Coronary artery (tissue), 2 donors: ENCODE data around the gene TRIML1.

Experiments
- DNase-seq: peaks from one replicate; pipeline ENCODE4 v3.0.0-alpha.2; 2017; ENCODE audit warnings: low spot score
- H3K27ac ChIP-seq, 2 donors: fragments of 200-600 bp; sonication (generic); one replicate each; pipeline ENCODE4 v1.5.1; 2016 to 2019
- H3K4me3 ChIP-seq: fragments of 200-600 bp; sonication (generic); 2 replicates; pipeline ENCODE4 v1.5.1; 2016; ENCODE audit warnings: mild to moderate bottlenecking, moderate library complexity
- TF ChIP-seq, protein P1 (sequence below): fragments of 200-600 bp; sonication (generic); IDR thresholded peaks from one replicate; pipeline ENCODE4 v1.5.1; 2019; ENCODE audit warnings: antibody characterized with exemption

Gene TRIML1, protein sequence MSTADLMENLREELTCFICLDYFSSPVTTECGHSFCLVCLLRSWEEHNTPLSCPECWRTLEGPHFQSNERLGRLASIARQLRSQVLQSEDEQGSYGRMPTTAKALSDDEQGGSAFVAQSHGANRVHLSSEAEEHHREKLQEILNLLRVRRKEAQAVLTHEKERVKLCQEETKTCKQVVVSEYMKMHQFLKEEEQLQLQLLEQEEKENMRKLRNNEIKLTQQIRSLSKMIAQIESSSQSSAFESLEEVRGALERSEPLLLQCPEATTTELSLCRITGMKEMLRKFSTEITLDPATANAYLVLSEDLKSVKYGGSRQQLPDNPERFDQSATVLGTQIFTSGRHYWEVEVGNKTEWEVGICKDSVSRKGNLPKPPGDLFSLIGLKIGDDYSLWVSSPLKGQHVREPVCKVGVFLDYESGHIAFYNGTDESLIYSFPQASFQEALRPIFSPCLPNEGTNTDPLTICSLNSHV

DNA sequence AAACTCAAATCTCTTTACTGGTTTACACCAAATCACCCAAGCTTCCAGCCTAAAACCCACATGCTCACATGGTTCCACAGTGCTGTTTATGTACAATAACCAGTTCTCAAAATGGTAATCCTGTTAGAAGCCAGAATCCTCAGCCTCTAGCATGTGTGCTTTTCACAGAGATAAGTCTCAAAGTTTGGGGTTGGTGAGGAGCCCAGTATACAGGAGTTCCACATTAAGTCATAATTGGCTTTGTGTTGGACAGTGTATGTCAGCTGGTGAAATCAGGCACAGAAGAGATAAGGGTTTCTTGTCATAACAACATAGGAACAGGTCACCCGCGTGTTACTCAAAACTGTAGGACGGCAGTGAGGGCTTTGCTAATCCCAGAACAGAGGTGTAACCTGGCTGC lies at the start of gene TRIML1:
Gene TRIML1, plus strand, starts transcription at position 301 of the 400 bp plus-strand sequence. CDS start 118 bp downstream, outside the sequence.
- Histone ChIP-seq H3K4me3 (no peak within 1 kb of the TSS), H3K27ac (no peak within 1 kb of the TSS)
- DNase-seq = no peak
- TF ChIP-seq, protein P1, sequence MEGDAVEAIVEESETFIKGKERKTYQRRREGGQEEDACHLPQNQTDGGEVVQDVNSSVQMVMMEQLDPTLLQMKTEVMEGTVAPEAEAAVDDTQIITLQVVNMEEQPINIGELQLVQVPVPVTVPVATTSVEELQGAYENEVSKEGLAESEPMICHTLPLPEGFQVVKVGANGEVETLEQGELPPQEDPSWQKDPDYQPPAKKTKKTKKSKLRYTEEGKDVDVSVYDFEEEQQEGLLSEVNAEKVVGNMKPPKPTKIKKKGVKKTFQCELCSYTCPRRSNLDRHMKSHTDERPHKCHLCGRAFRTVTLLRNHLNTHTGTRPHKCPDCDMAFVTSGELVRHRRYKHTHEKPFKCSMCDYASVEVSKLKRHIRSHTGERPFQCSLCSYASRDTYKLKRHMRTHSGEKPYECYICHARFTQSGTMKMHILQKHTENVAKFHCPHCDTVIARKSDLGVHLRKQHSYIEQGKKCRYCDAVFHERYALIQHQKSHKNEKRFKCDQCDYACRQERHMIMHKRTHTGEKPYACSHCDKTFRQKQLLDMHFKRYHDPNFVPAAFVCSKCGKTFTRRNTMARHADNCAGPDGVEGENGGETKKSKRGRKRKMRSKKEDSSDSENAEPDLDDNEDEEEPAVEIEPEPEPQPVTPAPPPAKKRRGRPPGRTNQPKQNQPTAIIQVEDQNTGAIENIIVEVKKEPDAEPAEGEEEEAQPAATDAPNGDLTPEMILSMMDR = no peak

DNA sequence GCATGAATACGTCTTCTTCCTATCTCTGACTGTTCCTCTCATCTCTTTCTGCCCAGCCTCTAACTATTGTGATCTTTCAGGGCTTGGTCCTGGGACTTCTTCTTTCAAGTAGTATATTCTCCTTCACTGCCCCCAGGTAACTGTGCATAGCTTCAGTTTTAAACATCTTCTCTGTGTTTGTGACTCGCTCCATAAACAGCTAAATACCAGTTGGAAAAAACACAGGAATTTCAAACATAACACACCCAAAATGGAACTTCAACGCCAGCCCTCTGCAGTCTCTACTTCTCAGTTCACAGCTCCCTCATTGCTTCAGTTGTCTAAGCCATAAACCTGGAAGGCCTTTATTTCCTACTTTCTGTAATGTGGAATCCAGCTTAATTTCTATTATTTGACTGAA lies 46.4 kb upstream of the TRIML1 start:
- Histone ChIP-seq H3K4me3 (no peak overlapping the region), H3K27ac (no peak overlapping the region)
- DNase-seq = no peak
- TF ChIP-seq, protein P1 = no peak

DNA sequence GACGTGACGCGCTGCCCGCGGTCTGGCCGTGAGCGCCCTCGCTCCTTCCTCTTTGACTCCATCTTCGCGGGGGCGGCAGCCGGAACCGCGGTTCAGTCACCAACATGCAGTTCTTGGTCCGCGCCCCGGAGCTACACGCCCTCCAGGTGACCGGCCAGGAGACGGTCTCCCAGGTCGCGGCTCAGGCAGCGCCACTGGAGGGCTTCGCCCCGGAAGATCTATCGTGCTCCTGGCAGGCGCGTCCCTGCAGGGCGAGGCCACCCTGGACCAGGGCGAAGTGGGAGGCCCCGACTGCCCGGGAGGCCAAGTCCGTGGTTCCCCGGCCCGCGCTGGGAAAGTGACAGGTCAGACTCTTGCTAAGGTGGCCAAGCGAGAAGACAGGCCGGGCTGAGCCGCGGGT lies 32.8 kb upstream of the TRIML1 start:
- Histone ChIP-seq H3K27ac (no peak overlapping the region), H3K4me3 (no peak overlapping the region)
- no peak for DNase-seq
- TF ChIP-seq, protein P1 = no peak

DNA sequence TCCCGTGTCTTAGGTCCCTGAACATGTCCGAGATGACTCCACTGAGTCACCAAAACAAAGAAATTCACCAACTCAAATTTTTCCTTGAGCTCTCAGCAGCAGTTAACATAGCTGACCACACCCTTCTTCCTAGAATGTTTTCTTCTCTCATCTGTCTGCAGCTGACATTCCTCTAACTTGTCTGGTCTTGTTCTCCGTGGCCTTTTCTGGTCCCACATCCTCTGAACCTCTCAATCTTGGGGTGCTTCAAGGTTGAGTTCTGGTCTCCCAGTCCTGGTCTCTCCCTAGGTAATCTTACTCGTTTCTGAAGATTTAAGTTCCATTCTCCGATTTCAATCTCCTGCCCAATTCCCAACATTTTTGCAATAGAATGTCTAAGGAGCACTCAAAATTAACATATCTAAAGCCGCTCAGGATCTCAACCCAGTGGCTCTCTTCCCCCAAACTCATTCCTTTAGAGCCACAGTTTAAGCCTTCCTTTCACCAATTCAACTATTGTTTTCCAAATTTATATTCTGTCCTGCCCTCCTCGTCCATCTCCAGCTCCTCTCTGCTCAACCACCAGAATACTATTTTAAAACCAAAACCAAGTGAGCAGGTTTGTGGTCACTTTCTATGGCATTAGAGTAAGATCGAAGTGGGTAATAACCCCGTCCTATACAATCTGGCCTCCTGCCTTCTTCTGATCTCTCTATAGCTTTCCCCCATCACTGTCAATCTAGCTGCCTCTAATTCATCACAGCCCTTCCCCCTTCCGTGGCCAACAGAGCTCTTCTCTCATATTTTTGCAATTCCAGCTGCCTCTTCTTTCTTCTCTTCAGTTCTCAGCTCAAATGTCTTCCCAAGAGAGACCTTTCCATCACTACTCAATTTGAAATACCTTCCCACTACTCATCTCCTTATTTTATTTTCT lies 31.1 kb upstream of the TRIML1 start:
- Histone ChIP-seq H3K4me3 (no peak overlapping the region), H3K27ac (no peak overlapping the region)
- no peak for DNase-seq
- TF ChIP-seq, protein P1 = no peak

DNA sequence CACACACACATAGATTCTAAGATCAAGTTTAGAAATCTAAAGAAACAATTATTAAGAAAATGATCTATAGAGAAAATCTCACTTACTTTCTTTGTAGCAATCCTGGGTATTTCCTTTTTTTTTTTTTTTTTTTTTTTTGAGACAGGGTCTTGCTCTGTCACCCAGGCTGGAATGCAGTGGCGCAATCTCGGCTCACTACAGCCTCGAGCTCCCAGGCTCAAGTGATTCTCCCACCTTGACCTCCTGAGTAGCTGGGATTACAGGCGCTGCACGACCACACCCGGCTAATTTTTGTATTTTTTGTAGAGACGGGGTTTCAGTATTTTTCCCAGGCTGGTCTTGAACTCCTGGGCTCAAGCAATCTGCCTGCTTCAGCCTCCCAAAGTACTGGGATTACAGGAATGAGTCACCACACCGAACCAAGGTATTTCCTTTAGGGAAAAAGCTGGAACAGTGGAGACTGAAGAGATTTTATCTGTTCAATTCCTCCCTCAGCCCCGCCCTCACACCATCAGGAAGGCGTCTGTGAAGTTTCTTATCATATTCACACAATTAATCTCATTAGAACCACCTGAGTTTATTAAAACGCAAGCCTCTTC lies 30.0 kb upstream of the TRIML1 start, which contains the start of gene TRIML2:
Gene TRIML2, minus strand, starts transcription at position 447 of the 599 bp plus-strand sequence. CDS start 4,235 bp downstream, outside the sequence.
- TF ChIP-seq, protein P1 = no peak

DNA sequence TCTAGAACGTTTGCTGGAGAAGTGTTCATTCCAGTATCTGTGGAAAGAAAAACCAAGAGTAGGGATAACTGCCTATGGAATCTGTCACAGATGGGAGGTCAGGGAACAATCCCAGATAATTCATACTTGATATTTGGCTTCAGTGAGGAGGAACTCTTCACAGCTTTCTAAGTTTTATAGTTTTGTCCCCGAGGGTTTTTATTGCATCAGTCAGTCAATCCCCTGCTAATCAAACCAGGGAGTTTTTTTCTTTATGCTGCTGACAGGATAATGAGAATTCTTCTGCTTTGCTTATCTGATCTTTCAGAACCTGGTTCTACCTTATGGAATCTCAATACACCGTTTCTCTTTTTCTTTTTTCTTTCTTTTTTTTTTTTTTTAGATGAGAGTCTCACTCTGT lies 29.2 kb upstream of the TRIML1 start:
- DNase-seq = no peak
- Histone ChIP-seq H3K27ac (no peak overlapping the region), H3K4me3 (no peak overlapping the region)
- TF ChIP-seq, protein P1 = no peak

More for the DNA sequence above, 30.0 kb upstream of the TRIML1 start, which contains the start of gene TRIML2:
- DNase-seq = no peak
- Histone ChIP-seq H3K4me3 (no peak within 1 kb of the TSS), H3K27ac (no peak within 1 kb of the TSS)
